Measurements from ENCODE around the gene ADGRF4.

Gene ADGRF4

DNA sequence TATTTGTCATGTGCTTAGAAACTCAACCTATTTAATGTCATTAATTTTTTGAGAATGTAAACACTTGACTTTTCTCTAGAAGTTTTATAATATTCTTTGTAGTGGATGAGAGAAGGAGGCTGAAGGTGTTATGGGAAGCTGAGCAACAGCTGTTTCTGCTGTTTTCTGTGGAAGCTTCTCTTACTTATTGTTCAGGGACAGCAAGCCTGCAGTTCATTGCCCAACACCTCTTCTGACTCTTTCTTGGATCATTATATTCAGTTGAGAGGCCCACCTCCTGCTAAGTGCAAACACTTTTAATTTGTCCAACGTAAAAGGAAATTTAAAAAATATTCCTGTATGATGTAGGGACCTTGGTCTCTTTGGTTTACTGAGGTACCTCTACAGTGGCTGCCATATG, 12.0 kb upstream of the ADGRF4 start:
- no peak for DNase-seq

DNA sequence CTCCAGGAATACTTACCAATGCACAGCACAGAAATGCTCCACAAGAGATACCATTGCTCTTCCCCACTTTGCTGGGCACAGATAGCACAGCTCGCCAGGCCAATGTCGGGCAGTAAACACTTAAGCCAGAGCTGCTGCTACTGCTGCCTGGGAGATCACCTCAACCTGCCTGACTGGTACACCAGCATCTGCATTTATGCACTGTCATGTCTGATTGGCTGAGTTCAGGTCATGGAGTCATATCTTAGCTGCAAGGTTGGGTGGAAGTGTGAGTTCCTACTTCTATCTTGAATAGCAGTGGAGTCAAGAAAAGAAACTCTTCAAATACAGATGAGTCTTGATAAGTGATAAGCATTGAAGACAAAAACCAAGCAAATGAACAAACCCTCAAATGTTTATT, 10.9 kb upstream of the ADGRF4 start:
- DNase-seq, result no peak

DNA sequence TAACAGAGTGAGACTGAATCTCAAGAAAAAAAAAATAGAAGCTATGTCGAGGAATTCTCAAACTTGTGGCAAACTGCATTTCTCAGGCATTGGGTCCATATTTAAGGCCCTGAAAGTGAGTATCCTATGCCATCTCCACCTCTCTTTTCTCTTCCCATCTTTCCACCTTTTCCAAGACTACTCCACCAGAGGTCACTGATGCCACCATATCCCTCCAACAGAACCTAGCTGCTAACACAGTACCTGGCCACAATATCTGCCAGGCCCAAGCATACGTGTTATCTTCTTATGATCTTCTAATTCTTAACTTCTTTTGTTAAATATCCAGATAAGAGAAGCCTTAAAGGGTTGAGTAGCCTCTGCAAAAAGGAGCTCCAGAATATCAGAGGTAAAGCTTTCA, 8.2 kb upstream of the ADGRF4 start:
- no peak for DNase-seq

DNA sequence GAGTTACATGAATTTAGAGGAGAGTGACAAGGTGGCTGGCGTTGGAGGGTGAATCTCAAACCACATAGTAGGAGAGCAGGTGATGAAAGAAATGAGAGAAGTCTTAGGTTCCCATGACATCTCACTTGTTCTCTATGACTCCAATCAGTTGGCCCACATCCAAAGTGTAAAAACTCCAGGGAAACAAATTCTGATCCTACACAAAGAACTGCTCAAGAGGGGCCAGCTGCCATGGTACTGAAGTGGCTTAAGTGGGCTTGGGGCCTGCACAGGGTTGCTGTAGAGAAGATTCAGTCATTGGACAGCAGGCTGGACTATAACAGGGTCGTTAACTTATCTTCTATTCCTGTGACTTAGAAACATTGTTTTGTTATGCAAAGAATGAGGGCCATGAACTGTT, 7.6 kb upstream of the ADGRF4 start:
- no peak for DNase-seq

DNA sequence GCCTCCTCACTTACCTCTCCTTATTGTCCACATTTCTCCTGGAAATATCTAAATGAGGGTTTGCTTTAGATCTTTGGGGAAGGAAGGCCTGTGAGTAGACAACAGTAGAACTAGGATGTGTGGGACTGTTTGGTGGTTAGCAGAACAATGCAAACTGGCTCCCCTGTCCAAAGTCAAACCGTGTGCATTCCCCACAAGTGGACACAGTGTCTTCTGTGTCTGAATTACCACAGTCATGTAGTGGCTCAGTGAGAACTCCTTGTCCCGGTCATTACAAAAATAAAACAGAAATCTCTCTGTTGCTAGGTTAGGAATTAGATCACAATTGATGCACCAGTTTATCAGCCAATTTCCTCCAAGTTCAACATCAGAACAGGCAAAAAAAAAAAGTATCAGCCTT, 455 bp upstream of the ADGRF4 start:
- DNase-seq, result no peak

DNA sequence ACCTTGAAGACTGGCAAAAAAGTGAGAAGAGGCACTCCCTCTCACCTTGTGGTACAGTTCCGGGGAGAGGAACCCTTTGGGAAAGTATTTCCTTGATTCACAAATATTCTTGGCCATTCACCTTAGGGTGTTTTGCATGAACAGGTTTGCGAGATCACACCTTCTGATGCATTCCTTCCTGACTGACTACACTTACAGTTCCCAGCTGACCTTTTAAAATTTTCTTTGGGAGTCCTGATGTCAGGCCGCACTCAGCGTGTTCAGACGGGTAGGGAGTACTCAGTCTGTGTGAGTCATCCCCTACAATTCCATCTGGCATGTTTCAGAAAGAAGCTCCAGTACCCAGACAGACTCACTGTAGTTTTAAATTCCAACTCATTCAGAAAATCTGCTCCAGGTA, 1.7 kb downstream of the ADGRF4 start:
- no peak for DNase-seq

DNA sequence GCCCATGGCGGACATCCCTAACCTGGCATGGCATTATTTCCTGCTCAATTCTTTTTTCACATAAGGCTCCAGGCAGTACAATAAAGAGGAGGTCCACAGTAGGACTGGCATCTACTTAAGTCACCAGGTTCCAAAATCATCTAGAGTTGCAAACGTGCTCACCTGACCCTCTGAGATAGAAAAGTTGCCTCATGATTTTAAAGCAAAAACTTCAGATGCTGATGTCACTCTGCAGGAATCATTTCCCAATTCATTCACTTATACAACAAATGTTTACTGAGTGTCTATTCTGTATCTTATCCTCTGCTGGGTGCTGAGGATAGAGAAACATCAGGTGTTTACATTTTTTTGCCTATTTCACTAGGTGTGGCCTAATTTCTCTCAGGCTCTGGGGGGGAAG, 2.2 kb downstream of the ADGRF4 start:
- DNase-seq, result no peak

DNA sequence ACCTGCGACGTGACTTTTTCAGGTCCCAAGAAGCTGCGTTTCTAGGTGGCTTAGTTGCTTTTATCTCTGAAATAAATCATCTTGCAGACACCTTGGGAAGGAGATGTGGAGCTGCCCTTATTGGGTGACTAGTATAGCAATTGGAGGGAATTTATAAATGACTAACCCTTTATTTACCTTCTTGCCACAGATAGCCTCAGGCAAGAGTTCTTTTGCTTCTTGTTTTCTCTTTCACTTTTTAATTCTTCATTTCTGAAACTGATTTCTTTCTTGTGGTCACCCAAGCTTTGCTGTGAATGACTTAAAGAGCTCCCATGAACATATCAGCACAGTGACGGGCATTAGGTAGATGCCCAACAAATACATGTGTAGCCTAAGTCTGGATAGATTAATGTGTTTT, 3.0 kb downstream of the ADGRF4 start:
- no peak for DNase-seq

DNA sequence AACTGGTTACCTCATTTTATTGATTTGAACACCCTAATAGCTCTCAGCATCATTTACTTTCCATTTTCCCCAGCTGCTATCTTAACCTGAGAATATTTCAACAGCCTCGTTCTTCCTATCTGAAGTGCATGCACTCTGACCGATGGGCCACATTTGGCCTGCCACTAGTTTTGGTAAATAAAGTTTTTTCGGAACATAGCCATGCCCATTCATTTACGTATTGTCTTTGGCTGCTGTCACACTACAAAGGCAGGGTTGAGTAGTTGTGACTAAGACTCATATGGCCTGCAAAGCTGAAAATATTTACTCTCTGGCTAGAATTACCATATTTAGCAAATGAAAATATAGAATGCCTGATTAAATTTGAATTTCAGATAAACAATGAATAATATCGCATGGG, 10.8 kb downstream of the ADGRF4 start:
- DNase-seq, result no peak

DNA sequence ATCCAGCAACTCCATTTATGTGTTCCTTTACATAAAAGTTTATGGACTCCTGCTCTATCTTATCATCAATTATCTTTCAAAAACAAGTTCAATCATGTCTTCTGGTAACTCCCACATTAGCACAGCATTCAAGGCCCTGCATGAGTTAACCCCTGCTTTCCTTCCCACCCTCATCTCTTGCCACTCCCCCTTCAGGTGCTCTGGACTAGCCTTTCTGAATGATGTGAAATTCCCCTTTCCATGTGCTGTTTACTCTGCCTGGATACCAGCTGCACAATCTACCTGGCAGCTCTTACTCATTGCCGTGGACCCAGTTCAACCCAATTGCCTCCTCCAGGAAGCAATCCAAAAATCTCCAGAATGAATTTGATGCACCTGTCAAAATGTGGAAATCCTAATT, 11.9 kb downstream of the ADGRF4 start:
- DNase-seq, result no peak

DNA sequence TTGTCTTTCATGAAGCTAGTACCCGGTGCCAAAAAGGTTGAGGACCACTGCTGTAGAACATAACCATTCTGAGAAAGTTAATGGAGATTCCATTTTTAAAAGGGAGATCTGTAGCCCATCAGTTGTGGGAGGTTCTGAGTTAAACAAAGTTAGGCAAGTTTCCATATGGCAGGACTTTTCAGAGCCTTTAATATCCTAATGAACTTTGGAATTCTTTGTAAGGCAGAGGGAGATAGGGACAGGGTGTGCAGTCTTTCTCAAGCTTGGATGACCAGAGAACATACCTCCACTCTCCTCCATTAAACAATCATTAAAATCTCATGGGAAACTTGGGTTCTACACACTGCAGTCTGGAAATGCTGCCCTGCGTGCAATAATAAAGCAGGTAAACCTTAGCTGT, 14.8 kb downstream of the ADGRF4 start:
- DNase-seq, result no peak

DNA sequence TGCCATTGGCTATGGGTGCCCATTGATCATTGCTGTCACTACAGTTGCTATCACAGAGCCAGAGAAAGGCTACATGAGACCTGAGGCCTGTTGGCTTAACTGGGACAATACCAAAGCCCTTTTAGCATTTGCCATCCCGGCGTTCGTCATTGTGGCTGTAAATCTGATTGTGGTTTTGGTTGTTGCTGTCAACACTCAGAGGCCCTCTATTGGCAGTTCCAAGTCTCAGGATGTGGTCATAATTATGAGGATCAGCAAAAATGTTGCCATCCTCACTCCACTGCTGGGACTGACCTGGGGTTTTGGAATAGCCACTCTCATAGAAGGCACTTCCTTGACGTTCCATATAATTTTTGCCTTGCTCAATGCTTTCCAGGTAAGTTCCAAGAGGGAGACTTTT, 16.4 kb downstream of the ADGRF4 start:
- DNase-seq, result no peak

DNA sequence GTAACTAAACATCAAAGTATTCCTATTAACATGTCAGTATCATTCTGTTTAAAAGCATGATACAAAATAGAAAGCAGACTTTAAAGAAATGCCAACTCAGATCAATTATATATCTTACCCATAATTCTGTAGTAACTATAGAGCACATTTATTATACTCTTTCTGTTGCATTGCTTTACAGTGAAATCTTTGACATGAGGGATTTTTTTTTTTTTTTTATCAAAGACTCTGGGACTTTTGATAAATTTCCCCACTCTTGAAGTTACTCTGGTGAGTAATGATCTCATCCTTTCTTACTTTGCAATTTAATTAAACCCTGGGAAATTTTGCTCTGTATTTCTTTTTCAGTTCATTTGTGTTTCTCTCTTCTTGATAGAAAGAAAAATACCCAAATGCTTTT, 17.4 kb downstream of the ADGRF4 start:
- DNase-seq, result no peak

DNA sequence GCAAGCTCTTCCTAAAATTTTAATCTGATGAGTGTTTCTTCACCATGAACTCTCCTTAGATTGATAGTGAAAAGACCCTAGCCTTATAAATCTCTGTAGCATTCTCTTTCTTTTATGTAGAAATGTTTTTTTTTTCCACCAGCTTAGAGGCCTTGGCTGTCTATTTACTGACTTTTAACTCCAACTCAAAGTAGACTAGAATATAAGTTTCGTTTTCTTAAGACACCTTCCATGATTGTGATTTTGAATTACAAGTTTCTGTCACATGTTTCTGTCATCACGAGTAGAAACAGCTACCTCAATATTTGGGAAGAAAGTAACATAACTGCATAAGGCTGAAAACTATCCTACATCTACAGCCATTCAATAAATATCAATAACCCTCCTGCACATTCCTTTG, 17.8 kb downstream of the ADGRF4 start:
- no peak for DNase-seq

DNA sequence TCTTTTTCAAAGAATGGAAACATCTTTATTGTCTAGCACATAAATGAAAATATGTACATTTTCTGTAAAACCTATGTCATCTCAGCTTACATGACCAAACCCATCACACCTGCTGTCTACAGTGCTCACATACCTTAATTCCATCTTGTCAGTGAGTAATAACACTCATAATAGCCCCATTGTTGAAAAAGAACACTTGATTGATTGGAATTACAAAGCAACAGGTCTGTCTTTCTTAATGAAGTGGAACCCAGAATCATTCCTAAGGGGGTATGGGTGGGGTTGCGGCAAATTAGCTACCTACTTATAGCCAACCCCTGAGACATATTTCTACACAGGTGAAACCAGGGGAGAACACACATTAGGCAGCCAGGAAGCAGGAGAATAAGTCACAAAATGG, 20.2 kb downstream of the ADGRF4 start:
- no peak for DNase-seq

DNA sequence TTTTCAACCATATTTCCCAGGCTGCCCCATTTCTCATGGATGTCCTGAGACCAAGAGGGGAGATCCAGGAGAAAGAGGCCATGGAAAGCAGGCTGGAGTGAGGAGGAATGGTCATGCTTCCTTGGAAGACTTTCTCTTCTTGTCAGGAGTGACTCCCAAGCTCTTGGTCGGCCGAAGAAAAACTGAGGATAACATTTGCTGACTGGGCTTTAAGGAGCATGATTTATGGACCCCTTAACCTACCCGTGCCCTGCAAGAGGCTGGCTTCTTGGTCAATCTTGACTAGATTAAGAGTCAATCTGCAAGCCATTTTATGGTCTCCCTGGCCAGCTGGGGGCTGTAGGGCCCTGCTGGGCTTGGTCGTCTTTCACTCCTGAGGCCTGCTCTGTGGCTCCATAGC, 22.8 kb downstream of the ADGRF4 start:
- no peak for DNase-seq

DNA sequence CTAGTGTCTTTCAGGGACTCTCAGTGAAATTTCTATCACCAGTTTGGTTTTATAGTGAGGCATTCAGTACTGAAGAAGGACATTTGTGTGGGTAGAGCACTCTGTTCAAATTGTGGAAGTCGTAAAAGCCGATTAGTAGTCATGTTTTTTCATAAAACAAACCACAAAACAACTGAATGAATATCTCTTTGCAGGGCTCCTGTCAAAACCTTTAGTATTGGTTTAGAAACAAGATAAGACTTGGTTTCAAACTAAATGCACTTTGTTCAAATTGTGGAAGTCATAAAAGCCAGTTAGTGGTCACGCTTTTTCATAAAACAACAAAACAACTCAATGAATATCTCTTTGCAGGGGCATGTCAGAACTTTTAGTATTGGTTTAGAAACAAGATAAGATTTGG, 23.8 kb downstream of the ADGRF4 start:
- no peak for DNase-seq

DNA sequence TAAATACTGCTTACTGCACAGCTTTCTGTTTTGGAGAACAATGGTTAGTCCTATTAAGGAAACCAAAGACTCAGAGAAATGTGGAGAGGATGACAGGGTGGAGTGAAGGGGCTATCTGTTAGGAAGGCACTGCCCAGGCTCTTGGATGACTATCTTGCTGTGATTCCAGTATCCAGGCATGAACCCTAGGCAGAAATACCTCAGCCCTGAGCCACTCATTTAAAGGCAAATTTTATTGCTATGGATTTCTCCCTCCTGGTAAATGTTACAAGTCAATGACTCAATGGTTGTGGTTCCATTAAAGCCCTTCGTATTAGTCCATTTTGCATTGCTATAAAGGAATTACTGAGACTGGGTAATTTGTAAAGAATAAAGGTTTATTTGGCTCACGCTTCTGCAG, 25.9 kb downstream of the ADGRF4 start:
- no peak for DNase-seq

DNA sequence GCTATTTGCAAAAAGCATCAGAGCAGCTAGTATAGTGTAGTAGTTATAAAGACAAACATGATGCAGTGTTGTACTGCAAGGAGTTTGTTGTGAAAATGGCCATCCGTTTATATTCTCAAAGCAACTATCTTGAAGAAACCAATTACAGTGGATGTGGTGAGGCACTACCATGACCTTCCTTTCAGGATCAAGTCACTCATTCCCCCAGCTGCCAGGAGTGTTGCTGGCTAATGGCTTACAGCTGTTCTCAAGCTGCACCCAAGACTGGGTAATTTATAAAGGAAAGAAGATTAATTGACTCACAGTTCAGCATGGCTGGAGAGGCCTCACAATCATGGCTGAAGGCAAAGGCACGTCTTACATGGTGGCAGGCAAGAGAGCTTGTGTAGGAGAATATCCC, 29.0 kb downstream of the ADGRF4 start:
- DNase-seq, result no peak

DNA sequence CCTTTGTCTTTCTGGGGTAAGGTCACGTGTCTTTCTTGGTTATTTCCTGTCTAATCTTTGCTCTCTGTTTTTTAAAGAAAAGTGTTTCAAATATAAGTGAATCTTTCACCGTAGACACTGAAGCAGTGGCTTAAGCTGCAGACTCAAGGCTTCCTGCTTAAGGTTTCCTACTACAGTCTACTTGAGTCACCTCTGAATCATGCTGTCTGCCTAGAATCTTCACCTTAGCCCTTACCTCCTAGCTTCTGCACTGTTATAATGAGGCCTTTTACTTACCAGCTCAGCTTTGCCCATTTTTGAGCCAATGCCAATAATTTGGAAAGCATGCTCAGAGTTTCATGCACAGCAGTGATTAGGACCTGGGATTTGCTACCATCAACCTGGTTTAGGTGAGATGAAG, 30.6 kb downstream of the ADGRF4 start:
- DNase-seq, result no peak

DNA sequence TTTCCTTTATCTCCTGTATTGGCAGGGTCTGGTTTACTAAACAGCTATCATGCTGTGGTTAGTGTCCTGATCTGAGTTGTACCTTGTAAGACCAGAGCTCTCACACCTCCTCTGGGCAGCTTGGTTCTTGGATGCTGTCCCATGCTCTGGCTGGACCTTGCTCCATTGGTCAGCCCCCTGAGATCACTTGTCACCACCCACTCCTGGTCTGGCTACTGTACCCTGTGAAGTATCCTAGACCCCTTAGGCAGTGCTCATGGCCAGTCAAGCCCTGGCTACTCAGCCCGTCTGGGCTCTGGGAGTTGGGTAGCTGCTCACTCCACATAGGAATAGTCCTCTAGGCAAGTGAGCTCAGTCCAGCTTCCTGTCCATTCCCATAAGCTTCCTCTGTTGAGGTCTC, 31.1 kb downstream of the ADGRF4 start:
- no peak for DNase-seq

DNA sequence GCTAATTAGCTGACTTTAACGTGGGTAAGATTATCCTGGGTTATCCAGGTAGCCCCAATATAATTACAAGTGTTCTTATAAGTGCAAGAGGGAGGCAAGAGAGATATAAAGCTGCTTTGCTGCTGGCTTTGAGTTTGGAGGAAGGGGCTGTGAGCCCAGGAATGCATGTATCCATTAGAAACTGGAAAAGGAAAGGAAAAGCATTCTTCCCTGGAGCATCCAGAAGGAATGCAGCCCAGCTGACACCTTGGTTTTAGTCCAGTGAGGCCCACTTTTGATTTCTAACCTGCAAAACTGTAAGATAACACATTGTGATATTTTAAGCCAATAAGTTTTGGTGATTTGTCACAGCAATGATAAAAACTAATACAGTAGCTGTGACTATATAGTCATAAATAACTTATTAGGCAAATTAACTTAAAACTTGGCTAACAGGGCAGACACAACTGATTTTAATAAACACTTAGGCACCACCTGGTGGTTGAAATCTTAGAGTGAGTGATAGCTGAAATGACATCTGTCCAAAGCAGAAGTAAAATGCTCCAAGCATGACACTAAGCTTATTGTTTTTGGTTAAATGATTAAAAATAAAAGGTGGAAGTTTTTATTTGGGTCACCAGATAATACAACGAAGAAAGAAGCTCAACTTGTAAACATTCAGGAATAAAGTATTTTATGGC, 35.6 kb downstream of the ADGRF4 start:
- DNase-seq, result peak; percentile 13

DNA sequence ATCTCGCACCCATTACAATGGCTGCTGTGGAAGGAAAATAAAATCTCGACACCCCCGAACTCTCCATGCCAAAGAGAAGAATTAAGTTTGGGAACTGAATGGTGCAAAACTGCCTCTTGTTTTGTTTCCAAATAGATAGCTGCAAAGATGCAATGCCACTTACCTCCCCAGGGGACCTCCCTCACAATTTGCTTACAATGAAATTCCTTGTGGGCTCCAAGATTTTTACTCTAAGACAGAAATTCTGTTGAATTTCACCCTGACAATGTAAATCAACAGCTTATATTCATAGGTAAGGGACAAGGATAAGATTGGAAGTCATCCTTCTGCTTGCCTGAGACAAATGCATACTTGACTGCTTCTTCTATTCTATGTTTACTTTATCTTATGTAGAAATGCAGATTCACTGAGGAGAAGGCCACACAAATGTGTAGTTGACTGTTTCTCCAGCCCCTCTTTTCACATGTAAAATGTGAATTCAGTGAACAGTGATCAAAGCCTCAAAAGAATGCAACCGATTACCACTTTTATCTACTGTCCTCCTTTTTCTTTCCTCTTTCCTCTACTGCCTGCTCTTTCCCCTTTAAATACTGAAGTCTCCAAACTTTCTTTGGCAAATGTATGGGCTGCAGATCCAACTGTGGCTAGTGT, 36.6 kb downstream of the ADGRF4 start:
- no peak for DNase-seq

DNA sequence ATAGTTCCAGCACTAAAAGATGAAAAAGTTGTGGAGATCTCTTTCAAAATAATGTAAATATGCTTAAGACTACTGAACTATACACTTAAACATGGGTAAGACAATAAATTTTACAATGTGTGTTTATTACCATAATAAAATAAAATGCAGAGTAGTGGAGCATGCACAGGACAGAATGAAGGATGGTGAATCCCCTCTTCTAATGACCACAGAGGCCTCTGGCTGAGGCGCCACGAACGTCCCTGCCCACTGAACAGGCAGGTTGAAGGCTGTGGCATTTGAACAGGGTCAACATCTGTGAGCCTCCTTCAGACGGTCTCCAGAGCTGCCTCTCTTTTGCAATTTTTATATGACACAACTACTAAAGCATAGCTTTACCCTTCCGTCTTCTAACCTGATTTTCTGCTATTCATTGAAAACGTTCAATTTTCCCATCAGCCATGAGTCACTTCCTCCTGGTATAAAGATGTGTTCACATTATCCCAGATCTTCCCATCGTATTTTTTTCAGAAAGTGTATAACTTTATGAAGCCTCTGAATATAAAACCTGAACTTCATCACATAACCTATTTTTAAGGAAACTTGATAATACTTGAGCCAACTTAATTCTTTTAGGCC, 37.8 kb downstream of the ADGRF4 start:
- DNase-seq, result no peak

DNA sequence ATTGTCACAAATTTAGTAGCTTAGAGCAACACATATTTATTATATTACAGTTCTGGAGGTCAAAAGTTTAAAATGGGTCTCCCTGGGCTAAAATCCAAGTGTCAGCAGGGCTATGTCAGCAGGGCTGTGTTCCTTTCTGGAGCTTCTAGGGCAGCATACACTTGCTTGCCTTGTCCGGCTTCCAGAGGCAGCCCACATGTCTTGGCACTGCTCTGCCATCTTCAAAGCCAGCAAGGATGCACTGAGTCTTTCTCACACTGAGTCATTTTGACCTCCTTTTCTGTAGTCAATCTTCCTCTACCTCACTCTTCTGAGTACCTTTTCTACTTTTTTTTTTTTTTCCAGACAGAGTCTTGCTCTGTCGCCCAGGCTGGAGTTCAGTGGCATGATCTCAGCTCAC, 39.0 kb downstream of the ADGRF4 start:
- no peak for DNase-seq
